Measurements from ENCODE around the gene NME3.
A peak's percentile ranks its signal among the peaks of the same experiment; 100 is the strongest.

Gene NME3

DNA sequence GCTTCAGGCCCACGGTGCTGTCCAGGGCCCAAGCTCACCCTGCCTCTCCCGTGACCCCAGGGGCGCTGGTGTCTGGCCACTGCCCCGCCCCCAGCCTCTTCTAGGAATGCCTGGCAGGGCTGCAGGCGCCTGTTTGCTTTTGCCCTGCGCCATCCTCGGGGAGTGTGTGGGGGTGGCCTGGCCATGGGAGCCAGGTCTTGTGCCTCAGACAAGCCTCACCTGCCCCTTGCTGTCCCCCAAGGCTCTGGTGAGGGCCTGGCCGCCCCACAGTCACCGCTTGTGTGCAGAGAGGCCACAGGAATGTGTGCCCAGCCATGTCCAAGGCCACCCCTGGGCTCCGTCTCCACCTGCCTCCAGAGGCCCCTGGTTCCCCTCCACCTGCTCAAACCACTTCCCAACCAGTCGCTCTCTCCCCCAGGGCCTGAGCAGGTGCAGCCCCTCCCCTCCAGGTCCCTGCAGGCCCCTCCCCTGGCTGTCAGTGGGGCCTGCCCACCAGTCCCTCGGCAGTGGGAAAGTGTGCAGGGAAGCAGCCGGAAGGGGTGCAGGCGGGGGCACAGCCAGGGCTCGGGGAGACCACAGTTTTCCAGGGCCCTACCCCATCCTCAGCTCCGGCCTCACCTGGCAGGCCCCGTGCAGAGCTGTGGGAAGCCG is 23.0 kb upstream of the NME3 start:
- no peak for DNase-seq (ENCODE audit: low read depth in 1 of 2, low spot score in 1 of 2)

DNA sequence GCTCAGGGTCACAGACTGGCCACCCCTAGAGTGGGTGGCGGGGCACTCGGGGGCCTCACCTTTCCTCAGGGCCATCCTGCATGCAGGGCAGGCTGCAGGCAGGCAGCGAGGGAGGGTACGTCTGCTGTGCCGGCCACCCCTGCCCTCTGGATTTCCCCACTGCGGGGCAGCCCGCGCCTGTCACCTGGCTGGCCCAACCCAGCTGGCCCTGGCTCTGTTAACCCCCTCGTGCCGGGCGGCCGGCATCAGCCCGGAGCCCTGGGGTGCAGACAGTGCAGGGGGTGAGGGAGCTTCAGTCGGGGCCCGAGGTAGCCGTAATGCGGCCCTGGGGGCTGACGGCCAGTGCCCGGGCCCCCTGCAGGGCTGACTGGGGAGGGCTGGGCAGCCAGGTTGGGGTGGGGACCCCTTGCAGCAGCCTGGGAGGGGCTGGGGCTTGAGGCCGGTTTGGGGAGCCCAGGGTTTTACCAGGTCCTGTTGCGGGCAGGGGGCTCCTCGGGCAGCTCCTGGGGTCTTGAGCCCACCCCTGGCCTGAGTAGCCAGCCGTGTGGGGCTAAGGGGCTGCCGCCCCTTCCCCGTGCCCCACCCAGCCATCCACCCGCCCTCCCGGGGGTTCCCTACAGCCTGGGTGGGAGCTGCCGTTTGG is 22.4 kb upstream of the NME3 start, which contains the start of gene IGFALS:
Gene IGFALS, minus strand, starts transcription at position 128 of the 643 bp plus-strand sequence. Its CDS starts 53 bp downstream, at position 75.
- no peak for DNase-seq (ENCODE audit: low read depth in 1 of 2, low spot score in 1 of 2)

DNA sequence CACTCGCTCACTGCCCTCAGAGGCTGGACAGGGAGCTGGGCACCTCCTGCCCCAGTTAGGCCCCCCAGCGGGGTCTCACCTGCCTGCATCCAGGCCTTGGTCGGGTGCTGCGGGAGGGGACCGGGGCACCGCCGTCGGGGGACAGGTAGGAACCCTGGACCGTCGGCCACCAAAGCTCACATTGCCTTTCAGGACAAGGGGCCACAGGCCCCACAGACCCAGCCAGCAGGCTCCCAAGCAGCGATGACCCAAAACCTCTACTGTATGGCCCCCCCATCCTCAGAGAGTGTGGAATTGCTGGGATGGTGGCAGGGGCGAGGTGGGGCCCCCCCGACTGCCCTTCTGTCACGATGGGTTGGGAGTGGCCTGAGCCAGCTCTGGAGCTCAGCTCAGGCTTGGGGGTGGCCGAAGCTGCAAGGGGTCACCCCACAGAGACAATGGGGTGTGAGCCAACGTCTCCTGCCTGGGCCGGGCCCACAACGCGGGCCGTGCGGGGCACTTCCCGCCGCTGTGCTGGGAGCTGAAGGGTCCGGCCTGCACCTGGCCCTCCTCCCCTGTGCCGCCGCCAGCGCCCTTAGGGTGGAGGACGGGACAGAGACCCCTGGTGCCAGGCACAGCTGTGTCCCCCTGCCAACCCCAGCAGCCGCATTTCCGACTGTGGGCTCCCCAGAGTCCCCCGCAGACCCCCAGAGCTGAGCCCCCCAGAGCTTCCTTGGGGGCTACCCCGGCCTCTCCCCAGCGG is 21.7 kb upstream of the NME3 start:
- no peak for DNase-seq (ENCODE audit: low read depth in 1 of 2, low spot score in 1 of 2)

DNA sequence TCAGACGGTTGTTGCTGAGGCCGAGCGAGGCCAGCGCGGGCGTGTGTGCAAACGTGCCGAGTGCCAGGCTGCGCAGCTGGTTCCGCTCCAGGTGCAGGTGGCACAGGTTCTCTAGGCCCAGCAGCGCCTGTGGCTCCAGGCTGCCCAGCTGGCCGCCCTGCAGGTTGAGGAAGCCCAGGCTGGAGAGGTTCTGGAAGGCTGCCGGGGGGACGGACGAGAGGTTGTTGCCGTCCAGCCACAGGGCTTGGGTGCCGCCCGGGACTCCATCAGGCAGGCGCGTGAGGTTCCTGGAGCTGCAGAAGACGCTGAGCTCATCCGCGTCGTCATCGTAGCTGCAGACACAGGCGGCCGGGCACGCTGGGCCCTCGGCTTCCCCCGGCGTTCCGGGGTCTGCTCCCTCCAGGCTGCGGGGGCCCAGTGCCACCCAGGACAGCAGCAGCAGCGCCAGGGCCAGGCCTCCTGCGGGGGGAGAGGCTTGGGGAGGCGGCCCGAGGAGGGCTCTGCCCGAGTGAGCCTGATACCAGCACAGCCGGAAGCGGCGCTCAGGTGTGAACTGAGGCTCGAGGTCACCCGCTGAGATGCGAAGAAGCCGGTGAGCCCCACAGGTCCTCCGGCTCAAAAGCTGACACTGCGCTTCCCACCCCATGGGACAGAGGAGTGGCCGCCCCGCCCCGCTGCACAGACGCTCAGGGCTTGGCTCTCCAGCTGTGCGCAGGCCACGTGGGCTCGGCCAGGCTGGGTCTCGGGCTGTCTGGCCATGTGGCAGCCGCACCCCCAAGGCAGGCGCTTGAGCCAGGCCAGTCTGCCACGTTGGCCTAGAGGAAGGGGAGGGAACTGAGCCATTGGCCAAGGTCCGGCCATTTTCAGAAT is 20.8 kb upstream of the NME3 start:
- no peak for DNase-seq (ENCODE audit: low read depth in 1 of 2, low spot score in 1 of 2)

DNA sequence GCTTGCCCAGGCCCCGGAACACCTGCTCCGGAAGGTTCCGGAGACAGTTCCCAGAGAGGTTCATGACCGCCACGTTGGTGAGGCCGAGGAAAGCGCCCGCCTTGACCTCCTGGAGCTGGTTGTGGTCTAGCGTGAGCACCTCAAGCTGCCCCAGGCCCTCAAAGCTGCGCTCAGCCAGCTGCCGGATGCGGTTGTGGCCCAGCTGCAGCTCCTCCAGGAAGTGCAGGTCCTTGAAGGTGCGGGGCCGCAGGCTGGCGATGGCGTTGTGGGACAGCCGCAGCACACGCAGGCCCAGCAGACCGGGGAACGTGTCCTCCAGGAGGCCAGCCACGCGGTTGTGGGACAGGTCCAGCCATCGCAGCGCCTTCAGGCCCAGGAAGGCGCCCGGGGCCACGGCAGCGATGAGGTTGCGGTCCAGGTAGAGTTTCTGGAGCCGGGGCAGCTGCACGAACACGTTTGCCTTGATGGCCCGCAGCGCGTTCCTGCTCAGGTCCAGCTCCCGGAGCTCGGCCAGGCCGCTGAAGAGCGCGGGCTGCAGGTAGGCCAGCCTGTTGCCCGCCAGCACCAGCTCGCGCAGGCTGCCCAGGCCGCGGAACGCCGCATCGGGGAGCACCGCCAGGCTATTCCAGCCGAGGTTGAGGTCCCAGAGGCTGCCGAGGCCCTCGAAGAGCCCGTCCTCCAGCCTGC is 20.1 kb upstream of the NME3 start:
- DNase-seq (ENCODE audit: low read depth in 1 of 2, low spot score in 1 of 2), result no peak

DNA sequence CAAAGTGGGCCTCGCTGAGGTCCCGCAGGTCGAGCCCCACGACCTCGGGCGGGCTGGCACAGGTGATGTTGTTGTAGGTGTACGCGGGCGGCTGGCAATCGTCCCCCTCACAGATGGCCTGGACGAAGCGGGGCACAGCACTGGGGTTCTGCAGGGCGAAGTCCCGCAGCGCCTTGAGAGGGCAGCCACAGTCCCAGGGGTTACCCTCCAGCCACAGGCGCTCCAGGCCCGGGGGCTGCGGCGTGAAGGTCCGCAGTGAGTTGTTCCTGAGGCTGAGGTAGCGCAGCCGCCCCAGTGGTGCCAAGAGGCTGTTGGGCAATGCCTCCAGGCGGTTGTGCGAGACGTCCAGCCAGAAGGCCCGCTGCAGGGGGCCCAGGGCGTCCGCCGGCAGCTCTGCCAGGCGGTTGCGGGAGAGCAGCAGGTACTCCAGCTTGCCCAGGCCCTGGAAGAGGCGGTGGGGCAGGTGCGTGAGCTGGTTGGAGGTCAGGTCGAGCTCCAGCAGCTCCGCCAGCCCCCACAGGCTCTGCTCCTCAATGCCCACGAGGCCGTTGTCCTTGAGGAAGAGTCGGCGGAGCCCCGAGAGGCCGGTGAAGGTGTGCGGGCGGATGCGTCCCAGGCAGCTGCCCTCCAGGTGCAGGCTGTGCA is 19.4 kb upstream of the NME3 start:
- no peak for DNase-seq (ENCODE audit: low read depth in 1 of 2, low spot score in 1 of 2)

DNA sequence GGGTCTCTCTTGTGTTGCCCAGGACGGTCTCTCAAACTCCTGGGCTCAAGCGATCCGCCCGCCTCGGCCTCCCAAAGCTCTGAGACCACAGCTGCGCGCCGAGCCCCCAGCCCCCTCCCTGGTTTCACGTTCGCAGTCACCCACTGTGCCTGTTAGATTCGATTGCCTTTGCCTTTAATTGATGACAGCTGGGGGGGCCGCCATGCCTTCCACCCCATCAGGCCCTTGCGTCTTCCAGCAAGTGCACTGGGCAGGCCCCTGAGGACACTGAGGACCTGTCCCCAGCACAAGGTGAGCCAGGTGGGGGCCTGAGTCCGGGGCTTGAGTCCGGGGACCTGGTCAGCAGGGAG is 18.9 kb upstream of the NME3 start:
- no peak for DNase-seq (ENCODE audit: low read depth in 1 of 2, low spot score in 1 of 2)

DNA sequence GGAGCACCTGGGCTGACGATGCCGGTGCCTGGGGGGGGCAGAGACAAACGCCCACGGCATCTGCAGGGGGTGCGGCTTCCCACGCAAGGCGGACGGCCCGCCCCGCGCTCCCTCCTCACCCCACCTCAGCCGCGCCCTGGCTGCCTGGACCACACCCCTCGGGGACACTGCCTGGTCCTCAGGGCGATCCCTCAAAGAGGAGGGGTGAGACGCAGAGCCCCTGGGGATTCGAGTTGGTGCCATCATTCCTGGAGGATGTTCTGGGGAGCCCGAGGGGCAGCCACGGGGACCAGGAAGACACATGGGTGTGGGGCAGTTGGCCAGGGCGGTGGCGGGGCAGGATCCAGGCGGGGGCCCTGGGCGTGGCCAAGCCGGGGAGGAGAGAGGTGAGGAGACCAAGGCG is 18.3 kb upstream of the NME3 start:
- DNase-seq (ENCODE audit: low read depth in 1 of 2, low spot score in 1 of 2), result no peak

DNA sequence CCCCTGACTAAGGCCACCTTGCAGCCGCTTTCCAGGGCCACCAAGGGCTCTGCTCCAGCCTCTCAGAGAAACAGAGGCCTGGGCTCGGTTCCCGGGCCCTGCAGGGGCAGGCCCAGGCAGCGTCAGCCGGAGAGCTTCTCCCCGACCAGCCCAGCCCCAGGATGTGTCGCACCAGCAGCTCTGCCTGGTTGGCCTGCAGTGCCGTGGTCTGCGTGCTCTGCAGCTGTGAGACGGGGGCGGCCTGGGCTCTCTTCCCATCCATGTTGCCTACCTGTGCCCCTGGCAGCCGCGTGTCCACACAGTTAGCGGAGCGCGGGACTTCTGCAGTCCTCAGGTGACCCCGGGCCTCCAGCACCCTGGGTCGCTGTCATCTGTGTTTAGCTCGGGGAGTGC is 17.4 kb upstream of the NME3 start:
- DNase-seq (ENCODE audit: low read depth in 1 of 2, low spot score in 1 of 2), result no peak

DNA sequence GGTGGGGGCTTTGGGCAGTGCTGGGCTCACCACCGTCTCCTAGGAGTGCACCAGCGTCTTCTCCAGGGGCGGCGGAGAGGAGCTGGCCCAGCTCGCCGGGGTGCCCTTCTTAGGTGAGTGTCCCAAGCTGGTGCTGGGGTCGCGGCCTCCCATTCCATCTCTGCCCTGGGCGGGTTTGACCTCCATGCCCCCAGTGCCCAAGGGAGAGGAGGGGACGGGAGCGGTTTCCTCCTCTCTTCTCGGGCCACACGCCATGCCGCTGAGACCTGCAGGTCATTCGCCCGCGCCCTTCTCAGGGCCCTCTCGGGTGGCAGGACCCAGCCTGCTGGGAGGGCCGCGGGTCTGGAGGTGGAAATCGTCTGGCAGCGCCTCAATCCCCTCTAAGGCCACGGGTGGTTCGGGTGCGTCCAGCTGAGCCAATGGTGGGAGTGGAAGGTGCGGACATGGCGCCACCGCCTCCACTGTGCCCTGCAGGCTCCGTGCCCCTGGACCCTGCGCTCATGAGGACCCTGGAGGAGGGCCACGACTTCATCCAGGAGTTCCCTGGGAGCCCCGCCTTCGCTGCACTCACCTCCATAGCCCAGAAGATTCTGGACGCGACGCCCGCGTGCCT is 16.9 kb upstream of the NME3 start:
- DNase-seq (ENCODE audit: low read depth in 1 of 2, low spot score in 1 of 2), result no peak

DNA sequence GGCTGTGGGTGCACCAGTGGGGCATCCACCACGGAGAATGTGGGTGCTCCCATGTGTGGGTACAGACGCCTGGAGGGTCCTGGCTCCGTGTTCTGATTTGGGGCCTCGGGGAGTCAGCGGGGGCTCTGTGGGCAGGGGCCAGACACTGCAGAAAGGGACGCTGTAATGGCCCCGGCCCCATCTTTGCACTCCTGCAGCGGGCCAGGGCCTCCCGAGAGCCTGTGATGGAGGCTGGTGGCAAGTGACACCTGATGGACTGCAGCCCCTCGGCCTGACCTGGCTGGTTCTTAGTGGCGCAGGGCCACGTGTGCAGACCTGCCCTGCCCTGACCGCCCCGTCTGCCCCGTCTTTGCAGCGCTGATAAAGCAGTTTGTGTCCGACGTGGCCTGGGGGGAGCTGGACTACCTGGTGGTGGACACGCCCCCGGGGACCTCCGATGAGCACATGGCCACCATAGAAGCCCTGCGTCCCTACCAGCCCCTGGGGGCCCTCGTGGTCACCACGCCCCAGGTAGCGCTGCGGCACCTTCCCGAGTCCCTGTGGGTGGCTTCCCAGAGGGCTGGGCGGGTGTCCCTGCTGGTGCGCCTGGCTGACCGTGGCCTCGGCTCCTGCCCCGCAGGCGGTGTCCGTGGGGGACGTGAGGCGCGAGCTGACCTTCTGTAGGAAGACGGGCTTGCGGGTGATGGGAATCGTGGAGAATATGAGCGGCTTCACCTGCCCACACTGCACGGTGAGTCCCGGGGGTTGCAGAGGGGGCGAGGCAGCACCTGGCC is 16.2 kb upstream of the NME3 start:
- no peak for DNase-seq (ENCODE audit: low read depth in 1 of 2, low spot score in 1 of 2)

DNA sequence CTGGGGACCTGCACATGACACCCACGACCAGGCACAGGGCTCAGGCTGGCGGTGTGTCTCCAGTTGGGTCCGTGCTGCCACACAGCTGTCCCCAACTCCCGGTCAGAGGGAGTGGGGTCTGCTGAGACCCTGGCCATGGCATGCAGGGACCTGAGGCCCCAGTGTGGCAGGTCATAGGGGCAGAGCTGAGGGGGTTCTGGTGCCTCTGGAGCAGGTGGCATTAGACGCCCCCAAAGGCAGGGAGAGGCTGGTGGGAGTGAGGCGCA is 15.6 kb upstream of the NME3 start:
- no peak for DNase-seq (ENCODE audit: low read depth in 1 of 2, low spot score in 1 of 2)

DNA sequence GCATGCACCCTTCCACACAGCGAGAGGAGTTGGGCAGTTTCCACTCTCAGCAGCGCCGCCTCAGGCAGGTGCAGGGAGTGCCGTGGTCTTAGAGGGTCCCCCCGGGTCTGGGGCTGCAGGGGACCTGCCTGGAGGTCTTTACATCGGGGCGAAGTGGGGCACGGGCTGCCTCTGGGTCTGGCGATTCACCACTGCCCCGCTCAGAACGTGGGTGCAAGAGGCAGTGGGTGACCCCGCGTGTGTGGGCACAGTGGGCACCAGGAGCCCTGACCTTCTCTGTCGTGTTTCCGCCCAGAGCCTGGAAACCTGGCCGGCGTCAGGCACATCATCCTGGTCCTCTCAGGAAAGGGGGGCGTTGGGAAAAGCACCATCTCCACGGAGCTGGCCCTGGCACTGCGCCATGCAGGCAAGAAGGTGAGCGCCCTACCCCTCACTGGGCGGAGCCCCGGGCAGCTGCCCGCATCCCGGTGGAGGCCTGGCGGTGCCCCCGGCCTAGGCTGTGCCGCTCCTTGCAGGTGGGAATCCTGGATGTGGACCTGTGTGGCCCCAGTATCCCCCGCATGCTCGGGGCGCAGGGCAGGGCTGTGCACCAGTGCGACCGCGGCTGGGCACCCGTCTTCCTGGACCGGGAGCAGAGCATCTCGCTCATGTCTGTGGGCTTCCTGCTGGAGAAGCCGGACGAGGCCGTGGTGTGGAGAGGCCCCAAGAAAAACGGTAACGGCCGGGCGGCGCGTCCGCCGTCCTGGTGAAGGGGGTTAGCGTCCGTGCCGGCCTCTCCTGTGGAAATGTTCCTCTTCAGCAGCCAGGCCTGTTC is 15.1 kb upstream of the NME3 start:
- no peak for DNase-seq (ENCODE audit: low read depth in 1 of 2, low spot score in 1 of 2)

DNA sequence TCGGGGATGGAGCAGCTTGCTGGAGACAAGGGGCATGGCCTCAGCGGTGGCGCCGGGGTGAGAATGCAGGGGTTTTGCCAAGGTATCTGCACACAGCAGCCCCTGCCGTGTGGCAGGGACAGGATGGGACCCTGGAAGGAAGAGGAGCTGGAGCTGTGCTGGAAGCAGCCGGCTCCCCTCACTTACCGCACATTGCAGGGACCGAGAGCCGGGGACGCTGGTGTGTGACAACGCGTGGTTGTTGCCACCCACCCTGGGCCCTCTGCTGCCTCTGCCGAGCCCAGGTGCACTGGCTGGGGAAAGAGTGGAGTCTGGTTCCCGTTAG is 14.5 kb upstream of the NME3 start:
- DNase-seq (ENCODE audit: low read depth in 1 of 2, low spot score in 1 of 2), result no peak

DNA sequence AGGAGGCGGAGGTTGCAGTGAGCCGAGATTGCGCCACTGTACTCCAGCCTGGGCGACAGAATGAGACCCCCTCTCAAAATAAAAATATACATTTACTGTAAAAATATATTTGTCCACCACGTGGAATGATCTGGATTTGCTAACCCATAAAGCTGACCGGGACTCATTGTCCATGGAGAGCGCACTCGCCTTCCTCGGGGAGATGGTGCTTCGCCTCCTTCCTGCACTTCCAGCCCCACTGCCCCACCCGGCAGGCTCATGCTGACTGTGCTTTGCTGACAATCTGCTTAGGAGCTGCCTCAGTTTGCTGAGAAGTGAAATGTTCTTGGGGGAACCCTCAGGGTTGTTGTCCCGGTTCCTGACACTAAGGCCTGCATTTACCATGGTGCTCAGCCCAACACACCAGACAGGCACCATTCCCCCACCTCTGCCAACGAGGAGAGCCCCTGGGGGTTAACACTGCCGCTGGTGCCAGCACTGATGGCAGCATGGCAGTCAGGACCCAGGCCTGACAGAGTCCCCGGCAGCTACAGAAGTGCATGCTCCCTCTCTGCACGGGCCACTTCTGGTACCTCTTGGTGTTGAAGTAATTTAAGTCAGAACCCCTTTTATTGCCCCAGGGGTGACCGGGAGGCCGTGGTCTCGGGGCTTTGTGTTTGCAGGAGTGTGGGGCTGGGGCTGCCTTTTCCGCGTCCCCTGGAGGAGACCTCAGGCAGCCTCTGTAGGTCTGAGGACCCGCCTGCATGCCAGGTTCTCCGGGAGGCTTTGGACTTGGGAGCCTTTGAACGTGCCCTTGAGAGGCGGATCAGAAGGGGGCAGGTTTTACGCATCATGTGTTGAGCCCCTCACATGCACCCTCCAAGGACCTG is 13.9 kb upstream of the NME3 start:
- no peak for DNase-seq (ENCODE audit: low read depth in 1 of 2, low spot score in 1 of 2)

DNA sequence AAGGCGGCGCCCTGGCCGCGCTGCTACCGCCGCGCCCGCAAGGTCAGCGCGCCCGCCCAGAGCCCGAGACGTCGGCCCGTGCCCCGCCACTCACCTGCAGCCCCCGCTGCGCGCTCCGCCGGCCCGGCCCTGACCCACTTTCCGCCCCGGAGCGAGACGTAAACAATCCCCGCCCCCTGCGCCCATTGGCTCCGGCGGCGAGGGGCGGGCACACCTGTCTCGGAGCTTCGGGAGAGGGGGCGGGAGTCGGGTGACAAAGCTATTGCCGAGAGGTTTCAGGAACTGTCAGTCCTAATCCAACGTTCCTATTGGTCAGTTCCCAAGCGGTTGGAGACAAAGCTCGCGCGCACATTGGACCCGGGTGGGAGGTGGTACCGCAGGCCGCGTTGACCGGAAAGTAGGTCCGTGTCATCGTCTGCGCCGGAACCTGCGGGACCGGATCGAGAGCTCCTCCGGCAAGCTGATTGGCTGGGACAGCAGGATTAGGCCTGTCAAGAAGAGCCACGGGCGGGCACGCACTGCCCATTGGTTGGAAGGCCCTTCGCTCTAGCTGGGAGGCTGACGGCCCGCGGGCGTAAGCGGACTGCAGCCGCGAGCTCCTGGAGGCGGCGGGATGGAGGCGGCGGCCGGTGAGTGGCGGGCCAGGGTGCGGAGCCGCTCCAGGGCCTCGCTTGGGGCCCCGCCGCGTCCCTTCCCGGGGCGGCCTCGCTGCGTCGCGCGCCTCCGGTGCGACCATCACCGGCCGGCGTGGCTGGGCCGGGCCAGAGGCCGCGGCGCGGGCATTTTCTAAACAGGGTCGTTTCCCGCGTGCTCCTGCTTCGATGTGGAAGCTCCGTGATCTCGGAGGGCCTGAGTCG is 11.3 kb upstream of the NME3 start, which contains the start of the genes NUBP2 and SPSB3:
Gene NUBP2, plus strand, starts transcription at position 553 of the 857 bp plus-strand sequence. Its CDS starts 61 bp downstream, at position 614.
Gene SPSB3, minus strand, starts transcription at position 164 of the 857 bp plus-strand sequence. CDS start 1,088 bp downstream, outside the sequence.
- DNase-seq (ENCODE audit: low read depth in 1 of 2, low spot score in 1 of 2), result peak; percentile 95 to 96
